Measurements from ENCODE around the gene PNPLA7. TPM values are rescaled to one million over a fixed set of nuclear protein-coding genes. Genes with fewer than 3 reads are reported as not detected.
A peak's percentile ranks its signal among the peaks of the same experiment; 100 is the strongest.

PNPLA7 gene
- total and polyA plus RNA-seq, 2 of the 13 experiments (the other 11 are each of a cell fraction or from before 2014, with no cell fraction given), result 0.42 to 1.5 TPM

DNA sequence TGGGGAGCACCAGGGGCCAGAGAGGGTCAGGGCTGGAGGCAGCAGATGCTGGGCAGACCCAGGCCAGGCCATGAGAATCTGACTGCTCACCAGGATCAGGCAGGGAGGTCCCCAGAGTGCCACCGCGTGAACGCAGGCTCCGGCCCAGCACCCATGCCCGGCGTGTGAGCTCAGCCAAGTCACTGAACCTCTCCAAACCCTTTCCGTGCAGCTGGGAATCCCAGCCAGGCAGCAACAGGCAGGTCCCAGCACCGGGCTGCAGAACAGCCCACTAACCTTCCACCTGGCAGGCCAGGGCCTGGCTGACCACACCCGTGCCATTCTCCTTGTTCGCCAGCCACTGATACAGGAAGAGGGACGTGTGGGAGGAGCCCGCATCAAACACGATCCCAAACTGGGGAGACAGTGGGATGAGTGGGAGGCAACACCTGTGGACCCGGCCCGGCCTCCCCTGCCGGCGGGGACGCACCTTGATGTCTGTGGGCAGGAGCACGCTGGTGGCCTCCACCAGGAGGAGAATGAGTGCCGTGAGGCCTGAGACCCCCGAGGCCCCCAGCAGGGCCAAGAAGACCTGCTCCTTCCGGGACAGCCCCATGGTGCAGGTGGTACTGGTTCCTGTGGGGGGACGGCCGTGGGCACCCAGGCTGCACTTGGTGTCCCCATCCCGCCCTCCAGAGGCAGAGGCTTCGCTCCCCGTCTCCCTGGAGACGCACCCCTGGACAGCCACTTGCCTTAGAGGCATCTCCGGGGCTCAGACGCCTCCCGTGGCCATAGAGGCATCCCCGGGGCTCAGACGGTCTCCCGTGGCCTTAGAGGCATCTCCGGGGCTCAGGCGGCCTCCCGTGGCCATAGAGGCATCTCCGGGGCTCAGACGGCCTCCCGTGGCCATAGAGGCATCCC, 112.3 kb downstream of the PNPLA7 start (continued):
- no peak for TF ChIP-seq PCBP2 (optimal IDR thresholded peaks at IDR 0.05; ENCODE audit: low read depth, low read length, poor library complexity, severe bottlenecking)

DNA sequence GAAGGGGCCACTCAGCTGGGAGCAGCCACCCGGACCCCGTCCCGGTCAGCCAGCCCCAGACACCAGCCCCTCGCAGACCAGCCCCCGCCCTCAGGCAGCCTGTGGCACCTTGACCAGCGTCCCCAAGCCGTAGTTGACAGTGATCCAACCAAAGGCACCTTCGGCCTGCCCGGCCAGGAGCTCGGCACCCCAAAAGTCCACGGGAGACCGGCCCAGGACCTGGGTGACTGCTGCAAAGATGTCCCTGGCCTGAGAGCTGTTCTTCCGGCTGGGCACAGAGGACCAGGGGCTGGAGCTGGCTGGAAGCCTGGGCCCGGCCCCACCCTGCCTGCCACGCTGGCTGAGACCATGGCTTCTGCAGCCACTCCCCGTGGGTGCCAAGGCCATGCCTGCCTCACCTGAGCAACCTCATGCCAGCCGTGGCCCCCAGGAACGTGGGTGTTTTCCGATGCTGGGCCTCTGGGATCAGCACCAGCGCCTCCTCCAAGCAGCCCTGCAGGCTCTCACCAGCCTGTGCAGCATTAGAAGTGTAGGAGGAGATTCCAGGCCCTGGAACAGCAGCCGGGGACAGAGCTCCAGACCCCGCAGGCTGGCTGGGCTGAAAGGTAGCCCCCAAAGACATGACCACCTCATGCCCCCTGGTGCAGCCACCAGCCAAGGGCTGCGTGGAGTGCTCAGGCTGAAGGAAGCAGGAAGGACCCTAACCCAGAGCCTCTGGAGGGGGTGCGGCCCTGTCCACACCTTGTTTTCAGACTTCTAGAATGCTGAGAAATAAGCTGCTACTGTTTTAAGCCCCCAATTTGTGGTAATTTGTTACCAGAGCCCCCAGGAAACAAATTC, 113.2 kb downstream of the PNPLA7 start:
- ChIA-PET POLR2A (no interaction called here), CTCF (ENCODE audit: low intra/inter-chr PET ratio, low total read pairs) (no interaction called here)
- intact Hi-C loops (cut with micrococcal nuclease; ENCODE audit: unreplicated experiment) (no loop called here), in situ Hi-C loops (cut with HindIII; ENCODE audit: extremely low pct_ligation_motif_present, low pct_unique_long_range_greater_than_20kb) (no loop called here)
- Histone ChIP-seq H3K4me1 (ENCODE audit: insufficient read depth, low read length) (peaks cover 24% of the 10 kb centered on the region), H3K4me3 (replicated peaks in 1 of 3; ENCODE audit: insufficient read depth in 1 of 3, low read depth in 2 of 3, low read length in 3 of 3) (0 out of 6 replicates have a peak overlapping the region, but pooled peaks of 1 of the 3 experiments have one; percentile 59), H3K36me3 (replicated peaks in 1 of 2; ENCODE audit: control insufficient read depth in 1 of 2, insufficient read depth in 2 of 2, low read length in 2 of 2) (no peaks in the 10 kb centered on the region), H4K20me1 (ENCODE audit: insufficient read depth, low read length) (no peaks in the 10 kb centered on the region), H3K27ac (ENCODE audit: extremely low read length, insufficient read depth, low read length) (no peak overlapping the region), H3K4me2 (ENCODE audit: low read depth, low read length) (0 out of 2 replicates have a peak overlapping the region, but pooled peaks have one; percentile 68), H3K9me3 (ENCODE audit: low read length) (no peaks in the 10 kb centered on the region), H3K27me3 (ENCODE audit: control insufficient read depth in 1 of 2, insufficient read depth in 2 of 2, low read length in 2 of 2) (peaks cover 11 to 35% of the 10 kb centered on the region in 2 experiments; a peak in 3 of 5 replicates), H3K79me2 (ENCODE audit: insufficient read depth, low read length) (no peaks in the 10 kb centered on the region), H3K9ac (ENCODE audit: insufficient read depth, low read depth, low read length) (no peak overlapping the region), H2AFZ (ENCODE audit: low read length) (no peak overlapping the region)
- no peak for FAIRE-seq
- BruUV-seq (replicated peaks), result no TSS peak
- ATAC-seq, result no peak
- WGBS (ENCODE audit: low lambda C conversion rate), result 68% methylated on average over 5 of the region's 24 CpGs
- DNase-seq (ENCODE audit: low spot score), result no peak
- no peak for TF ChIP-seq SUZ12 (IDR thresholded peaks at IDR 0.05; ENCODE audit: low read depth, low read length)
- peak; percentile 42 for TF ChIP-seq ZFP36 (IDR thresholded peaks at IDR 0.05; ENCODE audit: borderline replicate concordance, low read depth, low read length, partially characterized antibody)
- peak; percentile 29 for TF ChIP-seq AGO1 (IDR thresholded peaks at IDR 0.05; ENCODE audit: low read depth, low read length, poor library complexity, severe bottlenecking)
- TF ChIP-seq KDM2A (CRISPR knock-in tag; IDR thresholded peaks at IDR 0.05; ENCODE audit: borderline replicate concordance, low read depth), result 0 out of 2 replicates have a peak, but pooled peaks have one; percentile 18

Data from HepG2 (cell line).